GM12865 (cell line): Measurements from ENCODE around the gene MSMO1.

ENCODE experiments used
- DNase-seq: peaks from one replicate; pipeline ENCODE4 v3.0.0; 2010; ENCODE audit warnings: low read depth
- H3K4me3 ChIP-seq: 2 replicates; pipeline ENCODE4 v1.5.1; 2011; ENCODE audit warnings: mild to moderate bottlenecking, low read depth, low read length, control low read depth
- TF ChIP-seq, protein P1 (sequence below): IDR thresholded peaks from 2 replicates; pipeline ENCODE4 v1.5.1; 2011; ENCODE audit warnings: low read length, control low read depth, low read depth, inconsistent platforms; ENCODE audit not compliant: insufficient read depth; ENCODE audit errors: missing control alignments

The MSMO1 gene

GRCh38 chr4:165381821-165382373 lies 54.4 kb downstream of the MSMO1 start:
- TF ChIP-seq, protein P1, sequence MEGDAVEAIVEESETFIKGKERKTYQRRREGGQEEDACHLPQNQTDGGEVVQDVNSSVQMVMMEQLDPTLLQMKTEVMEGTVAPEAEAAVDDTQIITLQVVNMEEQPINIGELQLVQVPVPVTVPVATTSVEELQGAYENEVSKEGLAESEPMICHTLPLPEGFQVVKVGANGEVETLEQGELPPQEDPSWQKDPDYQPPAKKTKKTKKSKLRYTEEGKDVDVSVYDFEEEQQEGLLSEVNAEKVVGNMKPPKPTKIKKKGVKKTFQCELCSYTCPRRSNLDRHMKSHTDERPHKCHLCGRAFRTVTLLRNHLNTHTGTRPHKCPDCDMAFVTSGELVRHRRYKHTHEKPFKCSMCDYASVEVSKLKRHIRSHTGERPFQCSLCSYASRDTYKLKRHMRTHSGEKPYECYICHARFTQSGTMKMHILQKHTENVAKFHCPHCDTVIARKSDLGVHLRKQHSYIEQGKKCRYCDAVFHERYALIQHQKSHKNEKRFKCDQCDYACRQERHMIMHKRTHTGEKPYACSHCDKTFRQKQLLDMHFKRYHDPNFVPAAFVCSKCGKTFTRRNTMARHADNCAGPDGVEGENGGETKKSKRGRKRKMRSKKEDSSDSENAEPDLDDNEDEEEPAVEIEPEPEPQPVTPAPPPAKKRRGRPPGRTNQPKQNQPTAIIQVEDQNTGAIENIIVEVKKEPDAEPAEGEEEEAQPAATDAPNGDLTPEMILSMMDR, result no peak
- no peak overlapping the region for H3K4me3 ChIP-seq
- no peak for DNase-seq

DNA sequence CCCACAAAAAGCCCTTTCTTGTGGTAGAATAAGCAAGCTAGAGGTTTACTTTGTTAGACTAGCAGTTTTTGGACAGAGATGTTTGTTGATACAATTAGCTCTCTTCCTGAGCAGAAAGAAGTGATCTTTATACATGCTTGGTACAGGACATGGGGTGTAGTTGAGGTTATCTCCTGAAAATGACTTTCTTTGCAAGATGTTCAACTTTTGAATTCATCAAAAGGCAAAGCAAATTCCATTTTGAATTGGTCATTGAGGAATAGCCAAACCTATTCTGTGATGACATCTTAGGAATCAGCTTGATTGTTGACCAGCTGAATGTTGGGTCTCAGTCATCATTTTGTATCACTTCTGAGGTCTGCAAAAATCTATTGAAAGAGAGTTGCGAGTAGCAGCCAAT lies 55.2 kb downstream of the MSMO1 start:
- H3K4me3 ChIP-seq, result no peak overlapping the region
- TF ChIP-seq, protein P1, result no peak
- no peak for DNase-seq

DNA sequence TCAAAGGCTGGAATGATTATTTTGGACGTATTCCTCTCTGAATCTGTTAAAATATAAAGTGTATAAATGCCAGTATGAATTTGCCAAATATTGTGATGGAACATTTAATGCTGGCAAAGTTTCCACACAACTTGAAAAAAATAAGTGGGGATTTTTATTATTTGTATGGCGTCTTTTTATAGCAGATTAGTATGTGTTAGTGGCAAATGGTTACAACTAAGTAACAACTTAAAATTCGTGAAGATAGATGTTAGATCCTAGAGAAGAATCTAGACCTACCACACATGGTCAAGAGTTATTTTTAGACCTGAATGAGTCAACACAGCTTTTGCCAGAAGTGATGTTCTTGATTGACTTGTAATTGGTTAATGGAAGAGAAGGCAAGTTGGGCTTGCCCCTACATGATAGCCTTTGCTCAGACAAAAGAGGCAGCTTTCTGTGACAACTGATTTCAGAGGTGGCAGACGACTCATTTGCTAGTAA lies 56.2 kb downstream of the MSMO1 start:
- DNase-seq, result no peak
- H3K4me3 ChIP-seq, result no peak overlapping the region
- TF ChIP-seq, protein P1, result no peak

DNA sequence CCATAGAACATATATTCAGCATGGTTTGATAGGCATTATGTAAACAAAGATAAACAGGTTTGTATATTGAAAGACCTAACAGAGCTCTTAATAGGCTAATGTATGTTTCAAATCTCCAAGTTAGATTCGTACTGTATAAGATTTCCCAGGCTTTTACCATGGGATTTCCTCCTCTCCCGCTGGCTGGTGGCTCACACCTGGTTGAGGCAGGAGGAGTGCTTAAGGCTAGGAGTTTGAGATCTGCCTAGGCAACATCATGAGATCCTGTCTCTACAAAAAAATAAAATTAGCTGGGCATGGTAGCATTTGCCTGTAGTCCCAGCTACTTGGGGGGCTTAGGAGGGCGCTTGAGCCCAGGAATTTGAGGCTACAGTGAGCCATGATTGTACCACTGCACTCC lies 56.7 kb downstream of the MSMO1 start:
- TF ChIP-seq, protein P1, result no peak
- H3K4me3 ChIP-seq, result no peak overlapping the region
- no peak for DNase-seq

- no peak overlapping the region for H3K4me3 ChIP-seq
- DNase-seq, result no peak
- TF ChIP-seq, protein P1, result no peak
These were observed 57.1 kb downstream of the MSMO1 start for GRCh38 chr4:165384598-165384997.

- TF ChIP-seq, protein P1, result no peak
- no peak for DNase-seq
- H3K4me3 ChIP-seq, result no peak overlapping the region
These were observed 57.7 kb downstream of the MSMO1 start for GRCh38 chr4:165385126-165385525.

GRCh38 chr4:165386328-165386727 lies 58.9 kb downstream of the MSMO1 start:
- no peak for DNase-seq
- H3K4me3 ChIP-seq, result no peak overlapping the region
- TF ChIP-seq, protein P1, result no peak
